ENCODE data around the gene CLIP1. TPM values are rescaled to one million over a fixed set of nuclear protein-coding genes. Genes with fewer than 3 reads are reported as not detected.

The CLIP1 gene
- polyA plus RNA-seq, 1 of the 3 experiments (the other 2 are of a cell fraction): 33.9 TPM

DNA sequence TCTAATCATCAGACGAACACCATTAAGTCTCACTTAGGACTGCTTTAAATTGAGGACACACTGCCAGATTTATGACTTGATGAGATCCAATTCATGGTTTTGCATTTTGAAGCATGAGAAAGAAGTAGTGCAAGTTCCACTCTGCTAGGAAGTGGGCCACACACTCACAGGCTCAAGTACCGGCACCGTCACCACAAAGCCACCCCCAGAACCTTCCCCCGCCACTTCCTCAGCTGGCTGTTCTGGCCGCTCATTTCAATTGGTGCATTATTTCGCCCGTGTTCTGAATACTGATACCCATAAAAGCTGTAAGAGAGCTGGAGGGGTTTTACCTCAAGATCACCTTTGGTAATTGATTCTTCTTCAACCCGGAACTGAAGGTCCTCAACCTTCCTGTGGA, 70.1 kb downstream of the CLIP1 start:
- ChIA-PET CTCF (interaction anchor here (1.0 kb wide), 1 partner anchor 28 kb away, joined by 3 read pairs; no protein-coding TSS in a partner anchor), POLR2A (no interaction called here)
- no peaks in the 10 kb centered on the region for H3K9me3 ChIP-seq
- TF ChIP-seq NRF1 (IDR thresholded peaks at IDR 0.05; ENCODE audit: low read depth, low read length) (no peak), JUND (IDR thresholded peaks at IDR 0.05) (no peak), FOXJ3 (CRISPR knock-in tag; IDR thresholded peaks at IDR 0.05) (no peak), FOXM1 (IDR thresholded peaks at IDR 0.05; ENCODE audit: low read depth) (no peak), MXI1 (IDR thresholded peaks at IDR 0.05; ENCODE audit: low read depth, low read length) (no peak), RCOR1 (IDR thresholded peaks at IDR 0.05; ENCODE audit: low read length) (no peak), CHD2 (IDR thresholded peaks at IDR 0.05; ENCODE audit: low read length, partially characterized antibody) (no peak), NFIC (IDR thresholded peaks at IDR 0.05; ENCODE audit: borderline replicate concordance) (no peak), EP300 (IDR thresholded peaks at IDR 0.05; ENCODE audit: borderline replicate concordance in 1 of 2, low read depth in 1 of 2, low read length in 1 of 2) (no peak), EZH2phosphoT487 (IDR thresholded peaks at IDR 0.05; ENCODE audit: borderline replicate concordance, low read depth) (no peak), FOSL2 (IDR thresholded peaks at IDR 0.05; ENCODE audit: borderline replicate concordance, low read depth) (no peak), RXRA (IDR thresholded peaks at IDR 0.05; ENCODE audit: borderline replicate concordance, low read depth) (no peak), RAD21 (IDR thresholded peaks at IDR 0.05; ENCODE audit: low read length) (no peak), GATA2 (CRISPR knock-in tag; IDR thresholded peaks at IDR 0.05) (no peak)
- TF ChIP-seq, protein P1, sequence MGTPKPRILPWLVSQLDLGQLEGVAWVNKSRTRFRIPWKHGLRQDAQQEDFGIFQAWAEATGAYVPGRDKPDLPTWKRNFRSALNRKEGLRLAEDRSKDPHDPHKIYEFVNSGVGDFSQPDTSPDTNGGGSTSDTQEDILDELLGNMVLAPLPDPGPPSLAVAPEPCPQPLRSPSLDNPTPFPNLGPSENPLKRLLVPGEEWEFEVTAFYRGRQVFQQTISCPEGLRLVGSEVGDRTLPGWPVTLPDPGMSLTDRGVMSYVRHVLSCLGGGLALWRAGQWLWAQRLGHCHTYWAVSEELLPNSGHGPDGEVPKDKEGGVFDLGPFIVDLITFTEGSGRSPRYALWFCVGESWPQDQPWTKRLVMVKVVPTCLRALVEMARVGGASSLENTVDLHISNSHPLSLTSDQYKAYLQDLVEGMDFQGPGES (IDR thresholded peaks at IDR 0.05; ENCODE audit: low read depth, low read length): no peak
- TF ChIP-seq, protein P2, sequence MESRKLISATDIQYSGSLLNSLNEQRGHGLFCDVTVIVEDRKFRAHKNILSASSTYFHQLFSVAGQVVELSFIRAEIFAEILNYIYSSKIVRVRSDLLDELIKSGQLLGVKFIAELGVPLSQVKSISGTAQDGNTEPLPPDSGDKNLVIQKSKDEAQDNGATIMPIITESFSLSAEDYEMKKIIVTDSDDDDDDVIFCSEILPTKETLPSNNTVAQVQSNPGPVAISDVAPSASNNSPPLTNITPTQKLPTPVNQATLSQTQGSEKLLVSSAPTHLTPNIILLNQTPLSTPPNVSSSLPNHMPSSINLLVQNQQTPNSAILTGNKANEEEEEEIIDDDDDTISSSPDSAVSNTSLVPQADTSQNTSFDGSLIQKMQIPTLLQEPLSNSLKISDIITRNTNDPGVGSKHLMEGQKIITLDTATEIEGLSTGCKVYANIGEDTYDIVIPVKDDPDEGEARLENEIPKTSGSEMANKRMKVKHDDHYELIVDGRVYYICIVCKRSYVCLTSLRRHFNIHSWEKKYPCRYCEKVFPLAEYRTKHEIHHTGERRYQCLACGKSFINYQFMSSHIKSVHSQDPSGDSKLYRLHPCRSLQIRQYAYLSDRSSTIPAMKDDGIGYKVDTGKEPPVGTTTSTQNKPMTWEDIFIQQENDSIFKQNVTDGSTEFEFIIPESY (IDR thresholded peaks at IDR 0.05; ENCODE audit: borderline replicate concordance, low read depth): no peak
- TF ChIP-seq, protein P3, sequence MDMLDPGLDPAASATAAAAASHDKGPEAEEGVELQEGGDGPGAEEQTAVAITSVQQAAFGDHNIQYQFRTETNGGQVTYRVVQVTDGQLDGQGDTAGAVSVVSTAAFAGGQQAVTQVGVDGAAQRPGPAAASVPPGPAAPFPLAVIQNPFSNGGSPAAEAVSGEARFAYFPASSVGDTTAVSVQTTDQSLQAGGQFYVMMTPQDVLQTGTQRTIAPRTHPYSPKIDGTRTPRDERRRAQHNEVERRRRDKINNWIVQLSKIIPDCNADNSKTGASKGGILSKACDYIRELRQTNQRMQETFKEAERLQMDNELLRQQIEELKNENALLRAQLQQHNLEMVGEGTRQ (IDR thresholded peaks at IDR 0.05; ENCODE audit: borderline replicate concordance, low read depth, low read length): no peak
- TF ChIP-seq, protein P4, sequence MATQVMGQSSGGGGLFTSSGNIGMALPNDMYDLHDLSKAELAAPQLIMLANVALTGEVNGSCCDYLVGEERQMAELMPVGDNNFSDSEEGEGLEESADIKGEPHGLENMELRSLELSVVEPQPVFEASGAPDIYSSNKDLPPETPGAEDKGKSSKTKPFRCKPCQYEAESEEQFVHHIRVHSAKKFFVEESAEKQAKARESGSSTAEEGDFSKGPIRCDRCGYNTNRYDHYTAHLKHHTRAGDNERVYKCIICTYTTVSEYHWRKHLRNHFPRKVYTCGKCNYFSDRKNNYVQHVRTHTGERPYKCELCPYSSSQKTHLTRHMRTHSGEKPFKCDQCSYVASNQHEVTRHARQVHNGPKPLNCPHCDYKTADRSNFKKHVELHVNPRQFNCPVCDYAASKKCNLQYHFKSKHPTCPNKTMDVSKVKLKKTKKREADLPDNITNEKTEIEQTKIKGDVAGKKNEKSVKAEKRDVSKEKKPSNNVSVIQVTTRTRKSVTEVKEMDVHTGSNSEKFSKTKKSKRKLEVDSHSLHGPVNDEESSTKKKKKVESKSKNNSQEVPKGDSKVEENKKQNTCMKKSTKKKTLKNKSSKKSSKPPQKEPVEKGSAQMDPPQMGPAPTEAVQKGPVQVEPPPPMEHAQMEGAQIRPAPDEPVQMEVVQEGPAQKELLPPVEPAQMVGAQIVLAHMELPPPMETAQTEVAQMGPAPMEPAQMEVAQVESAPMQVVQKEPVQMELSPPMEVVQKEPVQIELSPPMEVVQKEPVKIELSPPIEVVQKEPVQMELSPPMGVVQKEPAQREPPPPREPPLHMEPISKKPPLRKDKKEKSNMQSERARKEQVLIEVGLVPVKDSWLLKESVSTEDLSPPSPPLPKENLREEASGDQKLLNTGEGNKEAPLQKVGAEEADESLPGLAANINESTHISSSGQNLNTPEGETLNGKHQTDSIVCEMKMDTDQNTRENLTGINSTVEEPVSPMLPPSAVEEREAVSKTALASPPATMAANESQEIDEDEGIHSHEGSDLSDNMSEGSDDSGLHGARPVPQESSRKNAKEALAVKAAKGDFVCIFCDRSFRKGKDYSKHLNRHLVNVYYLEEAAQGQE (IDR thresholded peaks at IDR 0.05; ENCODE audit: low read depth, low read length): no peak
- TF ChIP-seq, protein P5, sequence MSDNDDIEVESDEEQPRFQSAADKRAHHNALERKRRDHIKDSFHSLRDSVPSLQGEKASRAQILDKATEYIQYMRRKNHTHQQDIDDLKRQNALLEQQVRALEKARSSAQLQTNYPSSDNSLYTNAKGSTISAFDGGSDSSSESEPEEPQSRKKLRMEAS (IDR thresholded peaks at IDR 0.05; ENCODE audit: low read depth): no peak
- TF ChIP-seq, protein P6, sequence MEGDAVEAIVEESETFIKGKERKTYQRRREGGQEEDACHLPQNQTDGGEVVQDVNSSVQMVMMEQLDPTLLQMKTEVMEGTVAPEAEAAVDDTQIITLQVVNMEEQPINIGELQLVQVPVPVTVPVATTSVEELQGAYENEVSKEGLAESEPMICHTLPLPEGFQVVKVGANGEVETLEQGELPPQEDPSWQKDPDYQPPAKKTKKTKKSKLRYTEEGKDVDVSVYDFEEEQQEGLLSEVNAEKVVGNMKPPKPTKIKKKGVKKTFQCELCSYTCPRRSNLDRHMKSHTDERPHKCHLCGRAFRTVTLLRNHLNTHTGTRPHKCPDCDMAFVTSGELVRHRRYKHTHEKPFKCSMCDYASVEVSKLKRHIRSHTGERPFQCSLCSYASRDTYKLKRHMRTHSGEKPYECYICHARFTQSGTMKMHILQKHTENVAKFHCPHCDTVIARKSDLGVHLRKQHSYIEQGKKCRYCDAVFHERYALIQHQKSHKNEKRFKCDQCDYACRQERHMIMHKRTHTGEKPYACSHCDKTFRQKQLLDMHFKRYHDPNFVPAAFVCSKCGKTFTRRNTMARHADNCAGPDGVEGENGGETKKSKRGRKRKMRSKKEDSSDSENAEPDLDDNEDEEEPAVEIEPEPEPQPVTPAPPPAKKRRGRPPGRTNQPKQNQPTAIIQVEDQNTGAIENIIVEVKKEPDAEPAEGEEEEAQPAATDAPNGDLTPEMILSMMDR (IDR thresholded peaks at IDR 0.05): no peak
- H3K27ac ChIP-seq (ENCODE audit: low read depth in 2 of 2, low read length in 1 of 2): no peak overlapping the region
- H3K4me3 ChIP-seq (ENCODE audit: low read depth in 2 of 2, low read length in 1 of 2): no peak overlapping the region
- no peak overlapping the region for H2AFZ ChIP-seq (ENCODE audit: low read depth)
- H3K9me2 ChIP-seq: no peaks in the 10 kb centered on the region
- H3F3A ChIP-seq (replicated peaks; ENCODE audit: insufficient read depth): peaks cover 19% of the 10 kb centered on the region
- H4K20me1 ChIP-seq (ENCODE audit: insufficient read depth): 0 out of 2 replicates have a peak, but pooled peaks cover 3% of the 10 kb centered on the region
- H3K27me3 ChIP-seq (ENCODE audit: insufficient read depth): no peaks in the 10 kb centered on the region
- no peaks in the 10 kb centered on the region for H3K79me2 ChIP-seq (ENCODE audit: insufficient read depth)
- no peak overlapping the region for H3K9ac ChIP-seq
- WGBS (ENCODE audit: low lambda C conversion rate): 98% methylated on average over 8 of the region's 8 CpGs
- no peak for DNase-seq
- H3K4me2 ChIP-seq: no peak overlapping the region
- peaks cover 0 to 7% of the 10 kb centered on the region in 2 experiments; a peak in 2 of 4 replicates for H3K4me1 ChIP-seq (ENCODE audit: control insufficient read depth in 1 of 2, insufficient read depth in 2 of 2, low read depth in 1 of 2, low read length in 1 of 2)
- H3K36me3 ChIP-seq (replicated peaks in 1 of 2; ENCODE audit: control insufficient read depth in 1 of 2, insufficient read depth in 2 of 2, low read length in 1 of 2): peaks cover 13 to 44% of the 10 kb centered on the region in 2 experiments
